Suppressor macrophage (primary cell): Measurements from ENCODE around the gene NTSR1.

ENCODE experiments used
- DNase-seq, 4 experiments: peaks; one replicate each; pipeline ENCODE4 v3.0.0-alpha.2; 2020 to 2022

NTSR1 gene

GRCh38 chr20:62726716-62727583 is 18.3 kb downstream of the NTSR1 start:
- no peak for DNase-seq

DNA sequence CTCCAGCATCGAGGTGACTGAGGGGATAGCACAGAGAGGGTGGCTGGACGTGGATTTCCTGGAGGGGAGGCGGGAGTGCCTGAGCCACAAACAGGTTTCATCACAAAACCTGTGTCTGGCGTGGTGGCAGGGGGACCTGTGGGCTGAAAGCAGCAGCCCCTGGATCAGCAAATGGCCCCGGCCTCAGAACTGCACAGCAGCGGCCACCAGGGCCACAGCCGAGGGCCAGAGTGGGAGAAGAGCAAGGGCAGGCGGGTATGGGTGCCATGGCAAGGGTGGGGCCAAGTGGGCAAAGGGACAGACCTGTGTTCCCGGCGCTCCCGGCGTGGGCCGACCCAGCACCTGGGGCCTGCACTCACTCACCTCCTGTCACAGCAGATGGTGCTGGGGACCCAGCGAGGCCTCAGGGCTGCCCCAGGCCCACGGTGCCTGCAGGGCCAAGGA is 19.0 kb downstream of the NTSR1 start:
- no peak for DNase-seq

DNA sequence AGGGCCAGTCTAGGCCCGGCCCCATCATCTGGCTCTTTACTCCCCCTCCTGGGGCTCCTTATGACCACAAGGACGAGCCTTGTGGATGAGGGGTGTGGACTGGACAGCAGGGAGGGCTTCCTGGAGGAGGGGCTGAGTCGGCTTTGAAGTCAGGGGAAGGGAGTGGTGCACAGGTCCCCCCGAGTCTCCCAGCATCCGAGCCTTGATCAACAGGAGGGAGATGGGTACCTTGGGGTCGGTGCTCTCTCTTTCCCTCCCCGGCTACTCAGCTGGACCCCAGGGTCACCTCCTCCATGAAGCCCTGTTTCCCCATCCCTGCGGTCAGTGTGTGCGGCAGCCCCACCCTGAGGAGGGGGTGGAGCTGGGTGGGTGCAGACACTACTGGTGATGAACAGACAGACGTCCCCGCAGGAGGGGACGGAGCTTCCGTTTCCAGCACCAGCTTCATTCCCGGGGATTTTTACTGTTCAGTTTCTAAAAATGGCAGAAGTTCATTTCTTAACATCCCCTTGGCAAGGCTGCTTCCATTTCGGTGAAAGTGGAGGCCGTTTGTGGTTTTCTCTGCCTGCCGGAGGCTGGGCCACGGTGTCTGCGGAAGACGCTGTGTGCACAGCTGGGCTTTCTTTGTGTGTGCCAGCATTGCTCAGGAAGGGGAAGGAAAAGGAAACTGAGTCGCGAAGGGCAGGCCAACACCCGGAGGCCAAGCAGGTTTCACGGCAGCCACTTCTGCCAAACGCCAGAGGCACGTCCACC is 19.6 kb downstream of the NTSR1 start:
- DNase-seq, result peak; percentile 63 to 79 (median 78)

GRCh38 chr20:62728781-62729300 is 20.2 kb downstream of the NTSR1 start:
- DNase-seq, result no peak

DNA sequence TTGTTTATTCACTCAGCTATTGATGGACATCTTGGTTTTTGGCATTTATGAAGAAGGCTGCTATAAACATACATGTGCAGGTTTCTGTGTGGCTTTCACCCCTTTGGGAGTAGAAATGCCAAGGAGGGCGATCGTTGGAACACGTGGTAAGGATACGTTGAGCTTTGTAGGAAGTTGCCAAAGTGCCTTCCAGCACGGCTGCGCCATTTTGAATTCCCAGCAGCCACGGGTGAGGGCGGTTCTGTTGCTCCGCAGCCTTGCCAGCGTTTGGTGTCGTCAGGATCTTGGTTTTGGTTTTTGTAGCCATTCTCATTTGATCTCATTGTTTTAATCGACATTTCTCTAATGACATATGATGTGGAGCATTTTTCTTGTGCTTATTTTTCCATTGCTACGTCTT is 21.8 kb downstream of the NTSR1 start:
- DNase-seq, result no peak

GRCh38 chr20:62732031-62732760 is 23.6 kb downstream of the NTSR1 start:
- no peak for DNase-seq

- DNase-seq, result no peak
Measured at GRCh38 chr20:62732842-62733525, 24.3 kb downstream of the NTSR1 start.

DNA sequence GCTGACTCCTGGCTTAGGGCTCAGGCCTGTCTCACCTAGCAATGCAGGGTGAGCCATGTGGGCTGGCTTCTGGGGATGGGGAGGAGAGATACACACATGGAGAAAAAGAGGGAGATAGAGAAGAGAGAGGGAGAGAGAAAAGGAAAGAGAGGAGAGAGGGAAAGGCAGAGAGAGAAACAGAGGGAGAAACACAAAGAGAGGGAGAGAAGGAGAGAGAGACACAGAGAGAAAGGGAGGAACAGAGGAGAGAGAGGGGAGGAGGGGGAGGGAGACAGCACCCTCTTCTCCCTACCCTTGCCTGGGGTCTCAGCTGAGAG is 24.8 kb downstream of the NTSR1 start:
- no peak for DNase-seq

DNA sequence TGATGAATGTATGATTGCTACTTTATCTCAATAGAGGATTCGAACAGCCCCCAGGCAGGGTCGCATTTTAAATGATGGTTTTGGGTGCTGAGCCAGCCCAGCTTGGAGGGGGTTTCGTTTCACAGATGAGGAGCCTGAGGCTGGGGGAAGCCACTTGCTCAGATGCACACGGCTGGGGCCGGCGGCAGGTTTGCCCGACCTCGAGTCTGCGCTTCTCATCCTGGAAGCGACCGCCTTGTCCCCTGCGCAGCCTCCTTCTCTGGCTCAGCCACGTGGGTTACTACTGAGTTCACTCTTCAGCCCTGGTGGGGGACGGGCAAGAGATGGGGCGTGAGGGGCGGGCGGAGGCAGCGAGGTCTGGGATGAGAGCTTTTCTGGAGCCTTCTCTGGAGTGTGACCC is 25.3 kb downstream of the NTSR1 start:
- DNase-seq, result no peak

DNA sequence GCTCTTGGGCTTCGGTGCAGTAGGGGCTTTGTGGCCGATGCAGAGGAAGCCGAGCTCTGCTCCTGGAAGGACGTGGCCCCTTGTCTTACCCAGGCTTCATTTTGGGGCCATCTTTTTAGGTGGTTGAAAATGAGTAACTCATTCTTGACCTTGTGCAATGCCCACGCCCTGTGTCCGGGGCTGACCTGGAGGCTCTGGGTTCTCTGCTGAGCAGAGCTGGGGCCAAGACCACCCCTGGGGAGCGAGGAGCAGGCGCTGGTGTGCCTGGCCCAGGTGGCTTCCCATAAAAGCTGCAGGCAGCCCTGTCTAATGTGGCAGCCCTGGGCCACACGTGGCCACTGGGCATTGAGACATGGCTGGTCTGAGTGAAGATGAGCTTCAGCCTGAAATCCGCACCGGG is 25.7 kb downstream of the NTSR1 start:
- no peak for DNase-seq

DNA sequence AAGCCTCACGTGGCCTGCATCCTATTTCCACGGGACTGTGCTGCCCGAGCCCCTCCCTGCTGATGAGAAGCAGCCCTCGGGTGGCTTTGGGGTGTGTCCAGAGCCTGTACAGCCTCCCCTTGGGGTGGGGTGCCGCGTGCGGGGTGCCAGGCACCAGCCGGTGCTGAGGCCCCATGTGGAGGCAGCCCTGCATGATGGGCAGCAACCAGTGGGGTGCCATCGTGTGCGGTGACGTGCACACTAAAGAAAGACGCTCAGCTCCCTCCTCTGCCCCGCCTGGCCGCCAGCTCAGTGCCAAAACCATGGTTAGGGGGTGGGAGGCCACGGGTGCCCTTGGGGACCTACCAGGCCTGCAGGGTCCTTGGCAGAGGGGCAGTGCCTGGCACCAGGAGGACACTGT is 26.2 kb downstream of the NTSR1 start:
- DNase-seq, result no peak

GRCh38 chr20:62735331-62735821 is 26.7 kb downstream of the NTSR1 start:
- peak; percentile 32 to 49 (median 36) for DNase-seq

- no peak for DNase-seq
Measured at GRCh38 chr20:62736026-62736406, 27.4 kb downstream of the NTSR1 start.

DNA sequence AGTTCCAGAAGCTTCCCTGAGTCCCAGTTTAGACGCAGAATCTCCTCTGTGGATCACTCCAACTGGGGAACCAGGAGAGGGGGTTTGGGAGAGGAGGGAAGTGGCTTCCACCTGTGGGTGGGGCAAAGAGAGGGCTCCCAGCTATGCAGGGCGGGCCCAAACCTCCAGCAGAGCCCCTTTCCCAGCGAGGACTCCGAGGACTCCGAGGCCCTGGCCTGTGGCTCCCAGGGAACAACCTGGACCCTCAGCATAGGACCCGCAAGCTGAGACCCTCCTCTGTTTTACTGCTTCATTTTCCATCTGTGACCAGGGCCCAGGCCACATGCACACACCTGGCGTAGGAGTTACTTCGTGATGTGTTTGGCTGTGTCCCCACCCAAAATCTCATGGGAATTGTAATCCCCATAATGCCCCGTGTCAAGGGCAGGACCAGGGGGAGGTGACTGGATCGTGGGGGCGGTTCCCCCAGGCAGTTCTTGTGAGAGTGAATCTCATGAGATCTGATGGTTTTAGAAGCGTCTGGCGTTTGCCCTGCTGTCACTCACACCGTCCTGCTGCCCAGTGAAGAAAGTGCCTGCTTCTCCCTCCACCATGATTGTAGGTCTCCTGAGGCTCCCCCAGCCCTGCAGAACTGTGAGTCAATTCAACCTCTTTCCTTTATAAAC is 27.9 kb downstream of the NTSR1 start:
- DNase-seq, result no peak

GRCh38 chr20:62737271-62737811 is 28.7 kb downstream of the NTSR1 start:
- DNase-seq, result no peak

GRCh38 chr20:62738025-62738881 is 29.6 kb downstream of the NTSR1 start:
- DNase-seq, result no peak

- no peak for DNase-seq
Measured at GRCh38 chr20:62739067-62739466, 30.4 kb downstream of the NTSR1 start.

DNA sequence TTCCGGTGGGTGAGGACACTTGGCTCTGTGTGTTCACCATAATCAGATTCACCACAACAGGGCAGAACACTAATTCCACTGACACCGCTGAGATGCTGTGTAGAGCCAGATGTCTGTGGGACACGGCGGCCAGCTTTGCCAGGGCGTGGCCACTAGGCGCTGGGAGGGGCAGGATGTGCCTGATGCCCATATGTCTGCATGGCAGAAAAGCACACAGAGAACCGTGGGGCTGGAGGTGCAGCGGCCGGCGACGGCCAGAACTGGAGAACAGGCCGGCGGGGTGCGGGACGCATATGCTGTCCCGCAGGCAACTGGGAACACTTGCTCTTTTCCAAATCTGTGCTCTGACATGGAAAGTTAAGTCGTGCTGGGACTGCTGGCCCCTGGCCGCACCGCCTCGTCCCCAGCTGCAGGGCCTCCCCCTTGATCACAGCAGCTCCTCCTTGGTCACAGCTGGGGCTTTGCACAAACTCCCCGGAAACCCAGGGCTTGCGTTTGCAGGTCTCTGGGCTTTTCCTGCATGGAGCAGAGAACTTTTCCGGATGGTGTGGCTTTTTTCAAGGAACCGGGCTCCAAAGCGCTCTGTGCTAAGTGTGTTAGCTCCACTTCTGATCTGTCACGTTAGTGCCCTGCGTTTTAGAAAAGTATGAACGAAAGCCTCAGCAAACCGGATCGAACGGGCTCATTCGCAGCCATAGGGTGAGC is 31.1 kb downstream of the NTSR1 start:
- DNase-seq, result peak; percentile 33 to 45 (median 42)

- peak; percentile 80 to 97 (median 85) for DNase-seq
Measured at GRCh38 chr20:62740286-62741141, 31.9 kb downstream of the NTSR1 start.
